GM12878 (cell line): ENCODE data around the gene JADE3. TPM values are rescaled to one million over a fixed set of nuclear protein-coding genes. Genes with fewer than 3 reads are reported as not detected.

Experiments used
- BCL11A ChIP-seq: IDR thresholded peaks from 2 replicates; pipeline ENCODE4 v1.6.1; 2011; ENCODE audit warnings: low read depth, low read length
- BCL3 ChIP-seq: IDR thresholded peaks from 2 replicates; pipeline ENCODE4 v1.6.1; 2011; ENCODE audit warnings: borderline replicate concordance, low read depth, mild to moderate bottlenecking, moderate library complexity, low read length; ENCODE audit not compliant: insufficient read depth, poor library complexity, severe bottlenecking
- CREM ChIP-seq: IDR thresholded peaks from 2 replicates; pipeline ENCODE4 v1.6.1; 2014; ENCODE audit warnings: antibody characterized with exemption, low read depth
- GABPA ChIP-seq: IDR thresholded peaks from 2 replicates; pipeline ENCODE4 v1.6.1; 2014; ENCODE audit warnings: antibody characterized with exemption, low read depth, mild to moderate bottlenecking, inconsistent platforms
- HDAC6 ChIP-seq: fragments of 200-600 bp; sonication (generic); IDR thresholded peaks from one replicate; pipeline ENCODE4 v1.8.0; 2017; ENCODE audit warnings: antibody characterized with exemption; ENCODE audit not compliant: unreplicated experiment
- JUND ChIP-seq: IDR thresholded peaks from 2 replicates; pipeline ENCODE4 v1.6.1; 2012; ENCODE audit warnings: low read depth, mild to moderate bottlenecking, low read length, improper control_type of control experiment, moderate library complexity
- KDM1A ChIP-seq: fragments of 200-600 bp; sonication (generic); IDR thresholded peaks from 2 replicates; pipeline ENCODE4 v1.6.1; 2016; ENCODE audit warnings: borderline replicate concordance
- MXI1 ChIP-seq: fragments of 150-350 bp; IDR thresholded peaks from 2 replicates; pipeline ENCODE4 v1.6.1; 2011; ENCODE audit warnings: low read depth, mild to moderate bottlenecking, inconsistent platforms, low read length, improper control_type of control experiment
- NFXL1 ChIP-seq: fragments of 450-650 bp; IDR thresholded peaks from 2 replicates; pipeline ENCODE4 v1.6.1; 2017; ENCODE audit warnings: antibody characterized with exemption, mild to moderate bottlenecking, borderline replicate concordance
- PAX8 ChIP-seq: fragments of 450-650 bp; IDR thresholded peaks from 2 replicates; pipeline ENCODE4 v1.6.1; 2017; ENCODE audit warnings: mild to moderate bottlenecking, moderate library complexity
- PKNOX1 ChIP-seq: fragments of 450-650 bp; IDR thresholded peaks from 2 replicates; pipeline ENCODE4 v1.6.1; 2016; ENCODE audit warnings: mild to moderate bottlenecking
- RCOR1 ChIP-seq: conservative IDR thresholded peaks from 2 replicates; pipeline ENCODE4 v1.6.1; 2012; ENCODE audit warnings: low read depth, low read length, improper control_type of control experiment
- RELB ChIP-seq: fragments of 450-650 bp; IDR thresholded peaks from 2 replicates; pipeline ENCODE4 v1.6.1; 2017; ENCODE audit warnings: low read depth, mild to moderate bottlenecking, moderate library complexity
- REST ChIP-seq: IDR thresholded peaks from 2 replicates; pipeline ENCODE4 v1.6.1; 2012; ENCODE audit warnings: mild to moderate bottlenecking, low read depth, low read length
- SRF ChIP-seq, 2 experiments: IDR thresholded peaks; 2 replicates each; pipeline ENCODE4 v1.6.1; 2011; ENCODE audit warnings: low read depth in 2 of 2, low read length in 2 of 2, mild to moderate bottlenecking in 1 of 2, moderate library complexity in 1 of 2
- STAT1 ChIP-seq: fragments of 450-650 bp; conservative IDR thresholded peaks from 2 replicates; pipeline ENCODE4 v1.6.1; 2014; ENCODE audit warnings: antibody characterized with exemption, mild to moderate bottlenecking
- STAT3 ChIP-seq: IDR thresholded peaks from 2 replicates; pipeline ENCODE4 v1.6.1; 2011; ENCODE audit warnings: low read depth, low read length, improper control_type of control experiment
- TARDBP ChIP-seq: IDR thresholded peaks from 2 replicates; pipeline ENCODE4 v1.6.1; 2016; ENCODE audit warnings: borderline replicate concordance
- ZBTB40 ChIP-seq: fragments of 450-650 bp; IDR thresholded peaks from 2 replicates; pipeline ENCODE4 v1.6.1; 2016; ENCODE audit warnings: mild to moderate bottlenecking, moderate library complexity, borderline replicate concordance
- ZNF384 ChIP-seq: IDR thresholded peaks from 2 replicates; pipeline ENCODE4 v1.6.1; 2012; ENCODE audit warnings: low read depth, mild to moderate bottlenecking, low read length, improper control_type of control experiment, borderline replicate concordance
- polyA plus RNA-seq, 11 experiments: library from polyadenylated mRNA; depleted of rRNA in 4 of 11; unstranded in 6 of 11; stranded (reverse) in 5 of 11; fragments of >200 nt; fragmentation: Nextera tagmentation in 4 of 11; fragmentation: Illumina TruSeq in 1 of 11; extraction: Ambion mirVana in 4 of 11; extraction: Trizol in 1 of 11; gene quantifications; 1 replicate in 1 of 11; 2 replicates in 10 of 11; pipeline versions ENCODE4 v1.2.1 to v1.2.3, GENCODE V29; 2011 to 2016; ENCODE audit warnings: inconsistent platforms in 2 of 11, missing spikeins in 2 of 11, low read depth in 1 of 11
- total RNA-seq, 4 experiments: library from RNA; depleted of rRNA in 3 of 4; stranded (reverse); fragments of >200 nt in 3 of 4; fragmentation: Illumina TruSeq in 1 of 4; extraction: Trizol in 1 of 4; gene quantifications; 2 replicates each; pipeline versions ENCODE4 v1.2.1 to v1.2.3, GENCODE V29; 2013 to 2021

JADE3 gene
- total and polyA plus RNA-seq, 10 of the 15 experiments (the other 5 are each of a cell fraction or from before 2014, with no cell fraction given) = 0.06 to 13.0 (median 0.65) TPM

- no peak for TF ChIP-seq PAX8
- TF ChIP-seq RCOR1 = no peak
- TF ChIP-seq ZBTB40 = no peak
- TF ChIP-seq TARDBP = no peak
- no peak for TF ChIP-seq HDAC6
- no peak for TF ChIP-seq STAT3
- TF ChIP-seq KDM1A = no peak
- TF ChIP-seq MXI1 = no peak
- no peak for TF ChIP-seq PKNOX1
- TF ChIP-seq RELB = 0 out of 2 replicates have a peak, but pooled peaks have one; percentile 15
- peak; percentile 24; the same call in 1 of the 2 replicates for TF ChIP-seq BCL11A
- TF ChIP-seq CREM = no peak
- TF ChIP-seq REST = no peak
- TF ChIP-seq GABPA = no peak
- TF ChIP-seq BCL3 = no peak
- TF ChIP-seq ZNF384 = peak; percentile 16; the same call in 1 of the 2 replicates
- TF ChIP-seq STAT1 = no peak
- TF ChIP-seq SRF (IDR thresholded peaks at IDR 0.05; ENCODE audit: low read depth in 2 of 2, low read length in 2 of 2) = no peak
- no peak for TF ChIP-seq JUND
- no peak for TF ChIP-seq NFXL1
Observed at GRCh38 chrX:46953137-46953527, 40.9 kb downstream of the JADE3 start (continued).
